Cardiac fibroblast (primary cell): ENCODE measurements around the gene TMEM217.

Experiments
- DNase-seq, 2 donors: peaks; one replicate each; pipeline versions ENCODE4 v3.0.0 to v3.0.0-alpha.2; 2010; ENCODE audit warnings: low read depth in 2 of 2
- H3K4me3 ChIP-seq, 2 donors: replicated peaks in 1 of 2; 1 replicate in 1 of 2; 2 replicates in 1 of 2; pipeline ENCODE4 v1.5.1; 2011; ENCODE audit warnings: low read depth in 2 of 2, low read length in 2 of 2, mild to moderate bottlenecking in 2 of 2, moderate library complexity in 1 of 2
- TF ChIP-seq, protein P1 (sequence below): IDR thresholded peaks from one replicate; pipeline ENCODE4 v1.5.1; 2011; ENCODE audit warnings: low read depth, mild to moderate bottlenecking, low read length, inconsistent platforms

Gene TMEM217

DNA sequence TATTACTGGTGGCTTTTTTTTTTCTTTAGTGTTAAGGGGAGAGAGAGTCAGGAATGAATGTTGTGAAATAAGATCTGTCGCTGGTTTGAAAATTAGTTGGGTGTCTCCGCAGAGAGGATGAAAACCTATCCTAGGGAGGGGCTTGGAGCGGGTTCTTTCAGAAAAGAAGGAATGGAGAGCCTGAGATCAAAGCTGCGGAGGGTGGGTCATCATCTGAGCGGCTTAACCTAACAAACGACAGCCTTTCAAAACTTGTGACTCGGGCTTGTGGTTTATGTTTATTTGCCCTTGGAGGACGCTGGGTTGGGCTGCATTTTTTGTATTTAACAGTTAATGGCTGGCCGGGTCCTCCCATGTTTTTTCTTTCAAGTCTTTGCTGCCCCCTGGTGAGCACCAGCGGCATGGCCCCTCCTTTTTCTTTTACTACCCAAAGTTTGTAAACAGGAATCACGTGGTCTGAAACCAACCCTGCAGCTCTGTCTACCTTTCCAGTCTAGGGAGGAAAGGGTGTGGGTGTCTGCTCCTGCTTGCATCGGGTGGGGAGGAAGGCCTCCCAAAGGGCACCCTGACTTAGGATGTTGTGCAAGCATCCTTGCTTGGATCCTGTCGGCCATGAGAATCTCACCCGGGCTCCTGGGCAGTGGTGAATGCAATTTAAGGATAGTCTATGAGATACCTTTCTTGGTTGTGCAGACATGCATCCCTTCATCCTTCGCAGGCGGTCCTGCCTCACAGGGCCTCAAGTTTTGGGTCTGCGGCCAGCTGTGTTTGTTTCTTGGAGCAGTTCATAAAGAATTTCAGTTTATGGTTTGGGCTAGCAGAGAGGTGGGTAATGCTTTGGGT lies 85.8 kb downstream of the TMEM217 start:
- DNase-seq = peak; percentile 94 to 96
- TF ChIP-seq, protein P1, sequence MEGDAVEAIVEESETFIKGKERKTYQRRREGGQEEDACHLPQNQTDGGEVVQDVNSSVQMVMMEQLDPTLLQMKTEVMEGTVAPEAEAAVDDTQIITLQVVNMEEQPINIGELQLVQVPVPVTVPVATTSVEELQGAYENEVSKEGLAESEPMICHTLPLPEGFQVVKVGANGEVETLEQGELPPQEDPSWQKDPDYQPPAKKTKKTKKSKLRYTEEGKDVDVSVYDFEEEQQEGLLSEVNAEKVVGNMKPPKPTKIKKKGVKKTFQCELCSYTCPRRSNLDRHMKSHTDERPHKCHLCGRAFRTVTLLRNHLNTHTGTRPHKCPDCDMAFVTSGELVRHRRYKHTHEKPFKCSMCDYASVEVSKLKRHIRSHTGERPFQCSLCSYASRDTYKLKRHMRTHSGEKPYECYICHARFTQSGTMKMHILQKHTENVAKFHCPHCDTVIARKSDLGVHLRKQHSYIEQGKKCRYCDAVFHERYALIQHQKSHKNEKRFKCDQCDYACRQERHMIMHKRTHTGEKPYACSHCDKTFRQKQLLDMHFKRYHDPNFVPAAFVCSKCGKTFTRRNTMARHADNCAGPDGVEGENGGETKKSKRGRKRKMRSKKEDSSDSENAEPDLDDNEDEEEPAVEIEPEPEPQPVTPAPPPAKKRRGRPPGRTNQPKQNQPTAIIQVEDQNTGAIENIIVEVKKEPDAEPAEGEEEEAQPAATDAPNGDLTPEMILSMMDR = peak; percentile 92
- peak overlapping the region; percentile 87 to 95 for H3K4me3 ChIP-seq

DNA sequence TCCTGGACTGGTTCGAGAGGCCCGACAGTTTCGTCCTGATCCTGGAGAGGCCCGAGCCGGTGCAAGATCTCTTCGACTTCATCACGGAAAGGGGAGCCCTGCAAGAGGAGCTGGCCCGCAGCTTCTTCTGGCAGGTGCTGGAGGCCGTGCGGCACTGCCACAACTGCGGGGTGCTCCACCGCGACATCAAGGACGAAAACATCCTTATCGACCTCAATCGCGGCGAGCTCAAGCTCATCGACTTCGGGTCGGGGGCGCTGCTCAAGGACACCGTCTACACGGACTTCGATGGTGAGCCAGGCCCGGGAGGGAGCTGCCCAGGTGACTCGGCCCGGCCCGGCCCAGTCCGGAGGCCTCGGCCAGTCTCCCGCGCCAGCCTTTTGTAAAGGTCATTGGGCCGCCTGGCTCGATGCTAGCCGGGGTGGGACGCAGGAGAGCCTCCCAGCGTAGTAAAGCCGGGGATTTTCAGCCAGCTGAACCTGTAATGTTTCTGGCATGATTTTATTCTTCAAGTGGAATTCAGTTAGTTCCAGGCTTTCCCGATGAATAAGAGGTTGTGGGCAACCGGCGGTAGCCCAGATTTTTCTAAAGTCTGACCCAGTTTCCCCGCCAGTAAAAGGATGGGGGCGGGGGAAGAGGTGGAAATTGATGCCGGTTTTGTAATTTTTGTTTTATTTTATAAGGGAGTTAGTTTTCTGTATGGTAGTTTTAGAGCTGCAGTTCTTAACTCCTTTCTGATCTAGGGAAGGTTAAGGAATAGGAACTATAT lies 86.6 kb downstream of the TMEM217 start:
- H3K4me3 ChIP-seq = peak overlapping the region; percentile 87 to 95
- TF ChIP-seq, protein P1 = no peak
- DNase-seq = peak in 1 of 2 donors; percentile 61

DNA sequence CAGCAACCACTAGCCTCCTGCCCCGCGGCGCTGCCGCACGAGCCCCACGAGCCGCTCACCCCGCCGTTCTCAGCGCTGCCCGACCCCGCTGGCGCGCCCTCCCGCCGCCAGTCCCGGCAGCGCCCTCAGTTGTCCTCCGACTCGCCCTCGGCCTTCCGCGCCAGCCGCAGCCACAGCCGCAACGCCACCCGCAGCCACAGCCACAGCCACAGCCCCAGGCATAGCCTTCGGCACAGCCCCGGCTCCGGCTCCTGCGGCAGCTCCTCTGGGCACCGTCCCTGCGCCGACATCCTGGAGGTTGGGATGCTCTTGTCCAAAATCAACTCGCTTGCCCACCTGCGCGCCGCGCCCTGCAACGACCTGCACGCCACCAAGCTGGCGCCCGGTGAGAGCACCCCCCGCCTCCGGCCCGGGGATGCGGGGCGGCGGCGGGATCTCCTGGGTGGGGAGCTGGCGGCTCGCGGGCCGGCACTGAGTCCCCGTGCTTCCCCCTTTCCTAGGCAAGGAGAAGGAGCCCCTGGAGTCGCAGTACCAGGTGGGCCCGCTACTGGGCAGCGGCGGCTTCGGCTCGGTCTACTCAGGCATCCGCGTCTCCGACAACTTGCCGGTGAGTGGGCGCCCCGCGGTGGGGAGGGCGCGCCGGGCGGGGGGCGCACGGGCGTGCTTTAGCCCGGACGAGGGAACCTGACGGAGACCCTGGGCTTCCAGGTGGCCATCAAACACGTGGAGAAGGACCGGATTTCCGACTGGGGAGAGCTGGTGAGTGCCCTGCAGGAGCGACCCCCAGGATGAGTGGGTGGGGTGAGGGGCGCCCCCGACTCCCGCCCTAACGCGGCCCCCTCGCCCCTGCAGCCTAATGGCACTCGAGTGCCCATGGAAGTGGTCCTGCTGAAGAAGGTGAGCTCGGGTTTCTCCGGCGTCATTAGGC lies 87.4 kb downstream of the TMEM217 start:
- peak overlapping the region; percentile 87 to 95 for H3K4me3 ChIP-seq
- DNase-seq = peak; percentile 28 to 62
- TF ChIP-seq, protein P1 = peak; percentile 24

DNA sequence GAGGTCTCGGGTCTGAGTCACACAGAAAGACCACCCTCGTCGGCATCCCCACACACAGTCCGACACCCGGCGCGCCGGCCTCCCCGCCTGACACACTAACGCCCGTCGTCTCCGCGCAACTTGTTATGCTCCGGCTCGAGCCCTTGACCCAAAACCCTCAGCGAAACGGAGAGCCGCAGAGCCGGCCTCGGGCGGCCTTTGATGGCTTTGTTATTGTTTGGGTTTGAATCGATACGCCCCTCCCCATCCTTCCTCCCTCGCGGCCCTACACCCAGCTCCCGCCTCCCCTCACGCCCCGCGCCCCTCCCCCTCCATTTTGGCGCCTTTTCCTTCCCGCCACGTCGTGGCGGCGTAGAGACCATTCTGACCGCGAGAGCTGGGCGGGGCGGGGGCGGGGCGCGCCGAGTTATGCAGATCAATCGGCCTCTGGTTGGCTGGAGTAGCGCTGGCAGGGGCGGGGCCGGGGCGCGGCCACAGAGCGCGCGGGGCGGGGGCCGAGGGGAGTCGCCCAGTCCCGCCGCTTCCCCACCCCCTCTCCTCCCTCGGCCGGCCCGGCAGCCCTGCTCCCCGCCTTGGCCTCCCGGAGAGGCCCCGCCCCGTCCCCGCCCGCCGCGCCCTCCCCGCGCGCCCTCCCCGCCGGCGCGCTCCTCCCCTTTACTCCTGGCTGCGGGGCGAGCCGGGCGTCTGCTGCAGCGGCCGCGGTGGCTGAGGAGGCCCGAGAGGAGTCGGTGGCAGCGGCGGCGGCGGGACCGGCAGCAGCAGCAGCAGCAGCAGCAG lies 88.3 kb downstream of the TMEM217 start, which contains the start of gene PIM1:
Gene PIM1 (plus strand): TSS at position 657 of the 777 bp plus-strand sequence. CDS start 424 bp downstream, outside the sequence.
- TF ChIP-seq, protein P1 = no peak
- H3K4me3 ChIP-seq = peak within 1 kb of the TSS; percentile 87 to 95
- peak; percentile 98 to 99 for DNase-seq

DNA sequence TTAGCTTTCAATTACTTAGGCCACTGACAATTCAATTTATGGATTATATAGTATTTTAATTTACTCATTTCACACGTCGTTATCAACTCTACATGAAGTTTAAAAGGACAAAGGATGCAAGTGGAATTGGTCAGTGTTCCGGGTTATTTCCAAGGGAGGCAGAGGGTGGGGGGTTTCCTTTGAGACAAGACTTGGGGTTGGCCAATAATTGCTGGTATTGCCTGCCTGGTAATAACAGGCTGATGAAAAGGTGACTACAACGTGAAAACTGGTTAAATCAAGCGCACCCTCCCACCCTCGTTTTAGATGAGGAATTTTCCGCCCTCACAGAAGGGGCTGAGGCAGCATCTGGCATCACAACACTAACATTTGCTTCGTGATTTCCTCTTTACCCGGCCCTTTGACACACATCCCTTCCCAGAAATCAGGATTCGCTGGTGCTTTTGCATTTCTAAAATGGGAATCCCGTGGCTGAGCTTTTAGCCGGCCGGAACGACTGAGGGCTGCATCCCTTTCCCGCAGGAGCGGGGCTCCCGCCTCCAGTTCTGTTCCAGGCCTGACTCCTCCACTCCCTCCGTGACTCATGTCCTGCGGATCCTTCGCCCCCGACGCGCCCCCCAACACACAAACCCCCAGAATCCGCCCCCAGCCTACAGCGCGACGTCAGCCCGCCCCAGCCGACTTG lies 89.0 kb downstream of the TMEM217 start:
- peak overlapping the region; percentile 50 to 59 for H3K4me3 ChIP-seq
- TF ChIP-seq, protein P1 = no peak
- peak in 1 of 2 donors; percentile 65 for DNase-seq
